ENCODE measurements around the gene UGT1A8.

- no peak for TF ChIP-seq CTCF (IDR thresholded peaks at IDR 0.05)
- TF ChIP-seq POLR2A (IDR thresholded peaks at IDR 0.05) = no peak
These were observed 129.2 kb downstream of the UGT1A8 start for GRCh38 chr2:233746475-233747282.
